ENCODE data around the gene IRF3.

The IRF3 gene

DNA sequence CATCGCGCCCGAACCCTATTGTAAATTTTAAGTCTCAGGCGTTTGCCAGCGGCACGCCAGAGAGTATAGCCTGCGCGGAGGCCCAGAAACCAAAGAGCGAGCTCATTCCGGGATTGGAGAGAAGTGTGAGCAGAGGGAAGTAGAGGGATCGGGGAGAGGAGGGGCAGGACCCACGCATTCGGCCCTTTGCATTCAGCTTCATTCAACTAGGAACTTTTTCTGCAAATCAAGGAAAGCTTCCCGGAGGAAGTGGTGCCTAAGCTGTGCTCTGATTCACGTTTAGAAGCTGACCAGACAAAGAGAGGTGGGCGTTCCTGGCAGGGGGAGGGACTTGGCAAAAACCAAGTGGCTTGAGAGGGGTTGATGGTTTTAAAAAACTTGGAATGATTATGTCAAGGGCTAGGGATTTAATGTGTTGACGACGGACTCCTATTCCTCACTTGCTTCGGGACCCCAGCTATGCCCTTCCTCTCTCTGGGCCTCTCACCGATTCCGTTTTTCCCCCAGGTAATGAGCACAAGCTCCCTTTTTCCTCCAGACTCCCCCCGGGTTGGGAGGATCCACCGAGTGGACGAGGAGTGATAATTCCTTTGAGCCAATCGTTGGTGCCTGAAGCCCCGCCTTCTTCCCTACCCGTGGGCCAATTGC lies 10.6 kb upstream of the IRF3 start:
- TF ChIP-seq, protein P1, sequence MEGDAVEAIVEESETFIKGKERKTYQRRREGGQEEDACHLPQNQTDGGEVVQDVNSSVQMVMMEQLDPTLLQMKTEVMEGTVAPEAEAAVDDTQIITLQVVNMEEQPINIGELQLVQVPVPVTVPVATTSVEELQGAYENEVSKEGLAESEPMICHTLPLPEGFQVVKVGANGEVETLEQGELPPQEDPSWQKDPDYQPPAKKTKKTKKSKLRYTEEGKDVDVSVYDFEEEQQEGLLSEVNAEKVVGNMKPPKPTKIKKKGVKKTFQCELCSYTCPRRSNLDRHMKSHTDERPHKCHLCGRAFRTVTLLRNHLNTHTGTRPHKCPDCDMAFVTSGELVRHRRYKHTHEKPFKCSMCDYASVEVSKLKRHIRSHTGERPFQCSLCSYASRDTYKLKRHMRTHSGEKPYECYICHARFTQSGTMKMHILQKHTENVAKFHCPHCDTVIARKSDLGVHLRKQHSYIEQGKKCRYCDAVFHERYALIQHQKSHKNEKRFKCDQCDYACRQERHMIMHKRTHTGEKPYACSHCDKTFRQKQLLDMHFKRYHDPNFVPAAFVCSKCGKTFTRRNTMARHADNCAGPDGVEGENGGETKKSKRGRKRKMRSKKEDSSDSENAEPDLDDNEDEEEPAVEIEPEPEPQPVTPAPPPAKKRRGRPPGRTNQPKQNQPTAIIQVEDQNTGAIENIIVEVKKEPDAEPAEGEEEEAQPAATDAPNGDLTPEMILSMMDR (conservative IDR thresholded peaks at IDR 0.05): no peak
- H3K27ac ChIP-seq: peak overlapping the region; percentile 96

DNA sequence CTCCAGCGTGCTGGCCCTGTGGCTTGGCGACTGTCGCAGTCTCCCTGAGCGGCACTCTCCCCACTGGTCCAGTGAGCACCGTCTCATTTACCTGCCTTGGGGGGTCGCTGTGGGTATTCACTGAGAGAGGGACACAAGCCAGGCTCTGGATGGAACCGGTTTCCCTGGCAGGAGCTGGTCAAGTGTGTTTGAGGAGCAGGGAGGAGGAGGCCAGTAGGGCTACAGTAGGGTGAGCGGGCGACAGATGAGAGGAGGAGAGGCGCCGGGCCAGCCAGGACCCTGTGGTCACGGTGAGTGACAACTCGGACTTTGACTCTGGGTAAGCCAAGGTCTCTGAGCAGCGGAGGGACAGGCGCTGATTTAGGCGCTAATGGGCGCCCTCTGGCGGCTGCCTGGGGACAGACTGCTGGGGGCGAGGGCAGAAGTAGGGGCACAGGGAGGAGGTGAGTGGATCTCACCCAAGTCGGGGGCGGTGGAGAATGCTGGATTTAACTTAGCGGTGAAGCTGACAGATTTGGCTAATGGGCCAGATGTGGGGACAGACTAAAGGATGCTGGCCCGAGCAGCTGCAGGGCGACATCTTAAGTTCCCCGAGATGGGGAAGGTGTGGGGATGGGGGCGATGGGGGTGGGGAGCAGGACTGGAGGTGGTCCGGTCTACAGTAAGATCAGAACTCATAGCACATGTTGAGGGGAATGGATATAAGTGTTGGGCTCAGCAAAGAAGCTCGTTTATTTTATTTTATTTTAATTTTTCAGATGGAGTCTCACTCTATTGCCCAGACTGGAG lies 6.7 kb upstream of the IRF3 start:
- H3K27ac ChIP-seq: peak overlapping the region; percentile 77
- TF ChIP-seq, protein P1 (conservative IDR thresholded peaks at IDR 0.05): peak; percentile 99

DNA sequence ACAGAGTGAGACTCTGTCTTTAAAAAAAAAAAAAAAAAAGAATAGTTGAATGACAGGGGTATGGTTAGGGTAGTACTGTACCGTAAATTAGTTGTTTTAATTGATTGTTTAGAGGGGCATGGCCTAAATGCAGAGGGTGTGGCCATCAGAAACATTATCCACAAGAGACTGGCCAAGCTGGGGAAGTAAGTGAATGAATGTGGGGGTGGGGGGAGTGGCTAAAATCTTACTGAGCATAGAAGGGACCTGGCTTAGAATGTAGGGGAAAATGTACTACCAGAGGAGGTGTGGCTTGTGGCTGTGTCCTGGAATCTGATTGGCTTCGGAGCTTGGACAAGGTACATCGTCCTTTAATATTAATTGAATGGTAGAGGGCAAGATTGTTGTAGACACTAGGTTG lies 3.9 kb upstream of the IRF3 start:
- TF ChIP-seq, protein P1 (conservative IDR thresholded peaks at IDR 0.05): no peak

DNA sequence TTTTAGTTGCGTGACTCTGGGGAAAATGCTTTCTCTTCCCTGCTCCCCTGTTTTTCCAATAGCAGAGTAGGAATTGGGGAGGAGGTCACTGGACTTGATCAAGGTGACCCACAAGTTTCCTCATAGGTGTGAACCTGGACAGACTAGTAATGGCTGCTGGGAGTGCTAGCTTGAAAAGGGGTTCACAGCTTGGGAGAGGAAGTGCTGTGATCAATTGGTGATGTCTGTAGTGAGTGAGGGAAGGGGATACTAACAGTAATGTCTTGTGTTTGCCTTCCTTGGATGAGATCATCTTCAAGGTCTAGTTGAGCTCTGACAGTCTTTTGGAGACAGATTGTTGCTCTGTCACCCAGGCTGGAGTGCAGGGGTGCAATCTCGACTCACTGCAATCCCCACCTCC lies 1.8 kb upstream of the IRF3 start:
- TF ChIP-seq, protein P1 (conservative IDR thresholded peaks at IDR 0.05): no peak
- H3K27ac ChIP-seq: no peak overlapping the region

More for the DNA sequence above, 3.9 kb upstream of the IRF3 start:
- H3K27ac ChIP-seq: no peak overlapping the region

DNA sequence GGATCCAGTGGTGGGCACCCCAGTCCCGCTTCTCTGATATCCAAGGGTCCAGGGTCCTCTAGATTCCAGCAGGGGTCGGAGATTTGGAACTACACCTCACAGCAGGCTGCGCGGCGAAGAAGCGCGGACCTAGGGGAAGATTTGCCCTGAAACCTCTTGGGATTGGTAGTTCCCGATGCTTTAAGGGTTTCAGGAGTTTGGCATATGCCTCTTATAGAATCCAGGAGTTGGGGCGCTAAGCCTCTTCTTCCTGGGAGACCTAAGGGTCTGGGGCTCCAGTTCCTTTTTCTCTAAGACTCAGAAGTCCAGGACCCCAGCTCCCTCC lies 425 bp upstream of the IRF3 start:
- TF ChIP-seq, protein P1 (conservative IDR thresholded peaks at IDR 0.05): no peak
- H3K27ac ChIP-seq: peak overlapping the region; percentile 92; the same call in 1 of the 2 replicates

DNA sequence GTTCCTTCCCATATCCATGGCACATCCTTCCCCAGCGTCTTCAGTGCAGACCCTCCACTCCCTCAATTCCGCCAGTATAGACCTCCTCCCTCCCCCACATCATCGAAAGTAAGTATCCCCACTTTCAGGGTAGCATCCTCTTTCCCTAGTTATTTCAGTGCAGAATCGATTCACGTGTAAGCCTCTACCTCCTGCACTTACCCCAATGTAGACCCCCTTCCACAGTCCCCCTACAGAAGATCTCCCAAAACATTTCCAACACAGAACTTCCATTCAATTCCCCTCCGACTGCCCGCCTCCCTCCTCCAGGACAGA lies 664 bp downstream of the IRF3 start:
- H3K27ac ChIP-seq: peak overlapping the region; percentile 92
- TF ChIP-seq, protein P1 (conservative IDR thresholded peaks at IDR 0.05): no peak

DNA sequence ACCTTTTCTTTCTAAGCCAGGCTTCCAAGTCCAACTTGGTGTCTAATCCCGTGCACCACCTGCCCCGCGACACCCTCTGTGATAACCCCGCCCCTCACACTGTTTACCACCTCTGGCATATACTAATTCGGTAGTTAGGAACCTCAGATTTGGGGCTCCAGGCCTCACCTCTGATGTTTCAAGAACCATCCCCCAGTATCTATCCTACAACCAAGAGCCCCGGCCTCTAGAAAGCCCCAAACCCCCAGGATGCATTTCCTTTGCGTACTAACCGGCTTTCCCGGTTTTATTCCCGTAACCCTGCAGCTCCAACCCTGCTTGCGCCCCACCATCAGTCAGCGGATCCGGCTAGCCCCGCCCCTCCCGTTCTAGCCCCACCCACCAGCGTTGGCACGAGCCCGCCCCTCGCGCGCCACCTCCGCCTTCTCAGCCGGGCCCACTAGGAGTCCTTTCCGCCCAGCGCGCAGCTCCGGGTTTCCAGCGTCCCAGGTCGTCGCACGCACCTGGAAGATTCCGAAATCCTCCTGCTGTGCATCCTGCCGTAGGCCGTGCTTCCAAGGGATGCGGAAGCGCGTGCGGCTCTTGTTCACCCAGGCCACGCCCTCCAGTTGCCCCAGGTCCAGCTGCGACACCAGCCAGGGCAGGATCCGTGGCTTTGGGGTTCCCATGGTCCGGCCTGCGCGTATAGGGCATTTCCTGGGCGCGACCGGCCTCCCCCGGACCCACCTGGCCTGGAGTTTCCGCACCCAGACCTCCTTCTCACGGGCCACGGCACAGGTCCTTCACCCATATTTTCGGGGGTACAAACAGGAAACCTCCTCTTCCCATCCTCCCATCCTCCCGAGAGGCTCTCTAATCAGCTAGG lies 1.3 kb downstream of the IRF3 start:
- peak overlapping the region; percentile 92 for H3K27ac ChIP-seq
- TF ChIP-seq, protein P1 (conservative IDR thresholded peaks at IDR 0.05): 0 out of 2 replicates have a peak, but pooled peaks have one; percentile 20

All from VCaP (cell line).